ENCODE measurements around the gene SHLD1. TPM values are rescaled to one million over a fixed set of nuclear protein-coding genes. Genes with fewer than 3 reads are reported as not detected.
A peak's percentile ranks its signal among the peaks of the same experiment; 100 is the strongest.

SHLD1 gene
- total RNA-seq, 1 donor from 2014 or later: 5.7 TPM

DNA sequence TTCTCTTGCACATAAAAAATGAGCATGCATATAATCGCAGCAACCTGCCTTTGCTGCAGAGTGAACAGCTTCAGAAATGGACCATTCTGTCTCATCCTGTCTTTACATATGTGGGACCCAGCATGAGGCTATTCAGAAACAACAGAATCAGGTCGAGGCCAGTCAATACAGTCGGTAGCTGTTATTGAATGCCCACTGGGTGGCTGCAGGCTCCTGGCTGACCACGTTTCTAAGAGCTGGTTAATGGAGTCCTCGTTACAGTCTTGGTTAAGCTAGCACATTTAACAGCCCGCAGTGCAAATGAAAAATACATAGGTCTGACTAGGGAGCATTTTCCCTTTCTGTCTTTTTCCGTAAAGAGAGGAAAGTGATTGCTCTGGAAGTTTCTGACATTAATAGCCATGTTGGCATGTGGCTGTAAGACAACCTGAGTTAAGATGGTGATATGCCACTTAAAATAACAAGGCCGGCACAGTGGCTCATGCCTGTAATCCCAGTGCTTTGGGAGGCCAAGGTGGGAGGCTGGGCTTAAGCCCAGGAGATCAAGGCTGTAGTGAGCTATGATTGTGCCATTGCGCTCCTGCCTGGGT, 75.0 kb downstream of the SHLD1 start:
- peak overlapping the region; percentile 29 for H3K27ac ChIP-seq (replicated peaks)
- H3K4me3 ChIP-seq: no peak overlapping the region
- intact Hi-C loops (cut with micrococcal nuclease): no loop called here

DNA sequence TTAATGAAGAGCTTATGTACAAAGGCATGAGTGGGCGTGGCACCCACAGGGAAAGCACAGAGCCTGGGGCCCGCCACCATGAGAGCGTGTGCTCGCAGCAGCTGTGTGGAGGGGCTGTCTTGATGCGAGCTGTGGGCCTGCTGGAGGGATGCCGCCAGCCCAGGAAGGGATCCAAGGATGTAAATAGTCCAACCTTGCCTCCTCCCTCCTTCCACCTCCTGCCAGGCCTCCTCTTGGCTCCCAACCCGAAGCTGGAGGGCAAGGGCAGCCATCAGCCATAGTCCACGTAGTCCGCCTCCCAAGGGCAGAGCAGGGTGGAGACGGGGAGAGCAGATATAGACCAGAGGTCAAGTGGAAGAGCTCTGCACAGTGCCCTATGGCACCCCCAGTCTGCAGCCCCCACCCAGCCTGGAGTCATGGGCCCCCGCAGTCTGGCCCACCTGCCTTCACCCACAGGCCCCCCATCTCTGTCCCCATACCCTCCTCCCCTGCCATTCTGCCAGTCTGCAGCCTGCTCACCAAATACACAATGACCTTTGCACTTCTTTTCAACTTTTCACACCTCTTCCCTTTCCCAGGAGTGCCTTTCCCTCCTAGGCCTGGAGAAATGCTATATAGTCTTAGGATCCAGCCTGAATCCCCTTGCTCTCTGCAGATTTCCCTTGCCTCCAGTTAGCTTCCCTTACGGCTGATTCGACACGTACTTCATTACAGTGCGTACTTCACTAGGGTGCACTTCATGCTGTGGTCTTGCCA, 77.1 kb downstream of the SHLD1 start:
- TF ChIP-seq, protein P1, sequence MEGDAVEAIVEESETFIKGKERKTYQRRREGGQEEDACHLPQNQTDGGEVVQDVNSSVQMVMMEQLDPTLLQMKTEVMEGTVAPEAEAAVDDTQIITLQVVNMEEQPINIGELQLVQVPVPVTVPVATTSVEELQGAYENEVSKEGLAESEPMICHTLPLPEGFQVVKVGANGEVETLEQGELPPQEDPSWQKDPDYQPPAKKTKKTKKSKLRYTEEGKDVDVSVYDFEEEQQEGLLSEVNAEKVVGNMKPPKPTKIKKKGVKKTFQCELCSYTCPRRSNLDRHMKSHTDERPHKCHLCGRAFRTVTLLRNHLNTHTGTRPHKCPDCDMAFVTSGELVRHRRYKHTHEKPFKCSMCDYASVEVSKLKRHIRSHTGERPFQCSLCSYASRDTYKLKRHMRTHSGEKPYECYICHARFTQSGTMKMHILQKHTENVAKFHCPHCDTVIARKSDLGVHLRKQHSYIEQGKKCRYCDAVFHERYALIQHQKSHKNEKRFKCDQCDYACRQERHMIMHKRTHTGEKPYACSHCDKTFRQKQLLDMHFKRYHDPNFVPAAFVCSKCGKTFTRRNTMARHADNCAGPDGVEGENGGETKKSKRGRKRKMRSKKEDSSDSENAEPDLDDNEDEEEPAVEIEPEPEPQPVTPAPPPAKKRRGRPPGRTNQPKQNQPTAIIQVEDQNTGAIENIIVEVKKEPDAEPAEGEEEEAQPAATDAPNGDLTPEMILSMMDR (IDR thresholded peaks at IDR 0.05; ENCODE audit: borderline replicate concordance): no peak
- Histone ChIP-seq H3K27ac (replicated peaks) (peak overlapping the region; percentile 68), H3K4me1 (peaks cover 45% of the 10 kb centered on the region), H3K27me3 (ENCODE audit: low read depth) (no peaks in the 10 kb centered on the region), H3K36me3 (no peaks in the 10 kb centered on the region), H3K9me3 (replicated peaks) (no peaks in the 10 kb centered on the region), H3K4me3 (no peak overlapping the region)
- DNase-seq: peak; percentile 50
- intact Hi-C loops (cut with micrococcal nuclease): no loop called here

More for the DNA sequence above, 75.0 kb downstream of the SHLD1 start:
- TF ChIP-seq, protein P1 (IDR thresholded peaks at IDR 0.05; ENCODE audit: borderline replicate concordance): peak; percentile 34
- Histone ChIP-seq H3K9me3 (replicated peaks) (no peaks in the 10 kb centered on the region), H3K4me1 (peaks cover 41% of the 10 kb centered on the region), H3K36me3 (no peaks in the 10 kb centered on the region), H3K27me3 (ENCODE audit: low read depth) (no peaks in the 10 kb centered on the region)
- no peak for DNase-seq

DNA sequence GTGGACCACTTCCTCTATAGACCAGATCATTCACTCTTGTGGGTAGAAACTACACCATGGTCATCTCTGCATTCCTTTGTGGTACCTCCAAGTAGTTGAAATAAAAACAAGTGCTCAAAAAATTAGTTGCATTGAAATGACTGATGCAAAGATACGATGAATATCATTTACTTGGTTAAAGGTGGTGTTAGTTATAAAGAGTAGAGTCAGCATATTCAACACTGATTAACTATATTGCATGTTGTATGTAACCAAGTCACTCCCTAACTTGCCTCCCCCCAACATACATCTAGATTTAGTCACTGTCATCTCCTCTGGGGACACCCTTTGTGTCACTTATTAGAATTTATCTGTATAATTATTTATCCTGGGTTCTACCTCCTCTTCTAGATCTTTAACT, 77.7 kb downstream of the SHLD1 start:
- Histone ChIP-seq H3K27ac (replicated peaks) (peak overlapping the region; percentile 68), H3K9me3 (replicated peaks) (no peaks in the 10 kb centered on the region), H3K27me3 (ENCODE audit: low read depth) (no peaks in the 10 kb centered on the region), H3K4me1 (peaks cover 43% of the 10 kb centered on the region), H3K4me3 (no peak overlapping the region), H3K36me3 (no peaks in the 10 kb centered on the region)
- TF ChIP-seq, protein P1 (IDR thresholded peaks at IDR 0.05; ENCODE audit: borderline replicate concordance): no peak
- intact Hi-C loops (cut with micrococcal nuclease): no loop called here
- no peak for DNase-seq

DNA sequence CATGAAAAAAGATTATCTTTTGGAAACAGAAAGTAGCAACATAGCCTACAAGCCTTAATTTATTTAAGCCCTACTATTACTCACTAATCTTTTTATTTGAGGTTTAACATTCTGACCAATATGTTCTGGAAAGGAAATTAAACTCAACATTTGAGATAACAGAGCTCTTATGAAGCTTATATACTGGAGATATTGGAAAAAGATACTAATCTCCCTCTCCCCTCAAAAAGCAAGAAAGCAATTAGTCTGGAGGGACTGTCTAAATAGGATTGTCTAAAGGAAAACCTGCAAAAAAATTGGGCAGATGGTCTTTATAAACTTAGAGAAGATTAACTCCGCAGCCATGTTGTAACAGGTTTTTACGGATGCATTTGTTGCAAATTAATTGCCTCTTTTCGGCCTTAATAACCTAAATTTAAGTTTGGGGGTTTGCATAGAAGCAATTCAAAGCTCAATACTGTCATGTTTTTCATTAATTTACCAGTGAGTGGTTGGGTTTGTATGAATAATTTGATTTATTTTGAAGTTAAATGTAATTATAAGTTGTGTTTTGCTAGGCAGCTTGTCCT, 79.1 kb downstream of the SHLD1 start:
- Histone ChIP-seq H3K4me3 (no peak overlapping the region), H3K27me3 (ENCODE audit: low read depth) (no peaks in the 10 kb centered on the region), H3K27ac (replicated peaks) (no peak overlapping the region), H3K9me3 (replicated peaks) (no peaks in the 10 kb centered on the region), H3K4me1 (peaks cover 47% of the 10 kb centered on the region), H3K36me3 (no peaks in the 10 kb centered on the region)
- intact Hi-C loops (cut with micrococcal nuclease): no loop called here
- TF ChIP-seq, protein P1 (IDR thresholded peaks at IDR 0.05; ENCODE audit: borderline replicate concordance): no peak
- no peak for DNase-seq

DNA sequence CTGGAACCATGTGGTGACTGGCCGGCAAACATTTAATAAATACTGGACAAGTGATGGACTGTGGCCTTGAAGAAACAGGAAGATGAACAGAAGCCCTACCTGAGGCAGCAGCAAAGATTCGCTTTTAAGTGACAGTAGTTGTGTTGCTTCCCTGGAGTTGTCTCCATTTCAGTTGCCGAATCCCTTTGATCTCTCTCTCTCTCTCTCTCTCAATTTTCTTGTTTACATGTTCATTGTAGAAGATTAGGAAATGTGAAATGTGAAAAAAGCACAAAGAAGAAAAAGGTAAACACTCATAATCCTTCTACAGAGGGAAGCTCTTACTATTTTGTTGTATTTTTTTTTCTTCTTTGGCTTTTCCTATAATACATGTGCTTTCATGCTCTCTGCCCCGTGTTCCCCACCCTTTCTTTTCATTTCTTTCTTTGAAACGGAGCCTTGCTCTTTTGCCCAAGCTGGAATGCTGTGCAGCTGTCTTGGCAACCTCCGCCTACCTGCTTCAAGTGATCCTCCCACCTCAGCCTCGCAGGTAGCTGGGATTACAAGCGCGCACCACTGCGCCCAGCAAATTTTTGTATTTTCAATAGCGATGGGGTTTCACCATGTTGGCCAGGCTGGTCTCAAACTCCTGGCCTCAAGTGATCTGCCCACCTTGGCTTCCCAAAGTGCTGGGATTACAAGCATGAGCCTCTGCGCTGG, 81.5 kb downstream of the SHLD1 start:
- no peak for DNase-seq
- intact Hi-C loops (cut with micrococcal nuclease): no loop called here
- Histone ChIP-seq H3K27me3 (ENCODE audit: low read depth) (no peaks in the 10 kb centered on the region), H3K9me3 (replicated peaks) (no peaks in the 10 kb centered on the region), H3K4me1 (peaks cover 57% of the 10 kb centered on the region), H3K27ac (replicated peaks) (peak overlapping the region; percentile 84), H3K4me3 (no peak overlapping the region), H3K36me3 (no peaks in the 10 kb centered on the region)
- TF ChIP-seq, protein P1 (IDR thresholded peaks at IDR 0.05; ENCODE audit: borderline replicate concordance): no peak

Measured in left ventricle myocardium inferior (tissue), 1 donor.